ENCODE measurements around the gene RBM6. TPM values are rescaled to one million over a fixed set of nuclear protein-coding genes. Genes with fewer than 3 reads are reported as not detected.

RBM6 gene
- total RNA-seq, 4 donors from 2014 or later: 106 to 182 (median 158) TPM

GRCh38 chr3:50122661-50123391 is 182.9 kb downstream of the RBM6 start:
- Histone ChIP-seq H3K9me3 (no peaks in the 10 kb centered on the region), H3K27me3 (no peaks in the 10 kb centered on the region)
- 67 to 74% methylated on average over 14 of the region's 14 CpGs for WGBS, 2 donors

GRCh38 chr3:50123394-50124051 is 183.6 kb downstream of the RBM6 start:
- peaks cover 0 to 57% (median 7%) of the 10 kb centered on the region in 4 donors for H3K4me1 ChIP-seq

More at GRCh38 chr3:50122661-50123391, 182.9 kb downstream of the RBM6 start:
- DNase-seq (ENCODE audit: low spot score in 2 of 2): no peak
- Histone ChIP-seq H3K4me1 (peaks cover 0 to 57% (median 7%) of the 10 kb centered on the region in 4 donors), H3K27ac (no peak overlapping the region), H3K4me3 (no peak overlapping the region), H3K36me3 (peaks cover 0 to 37% (median 11%) of the 10 kb centered on the region in 3 donors)
- TF ChIP-seq EP300 (IDR thresholded peaks at IDR 0.05): no peak
- TF ChIP-seq POLR2A (IDR thresholded peaks at IDR 0.05): no peak
- TF ChIP-seq CTCF (IDR thresholded peaks at IDR 0.05): no peak

GRCh38 chr3:50124052-50124799 is 184.3 kb downstream of the RBM6 start:
- Histone ChIP-seq H3K27ac (no peak overlapping the region), H3K9me3 (no peaks in the 10 kb centered on the region), H3K4me1 (peaks cover 0 to 57% (median 7%) of the 10 kb centered on the region in 4 donors), H3K4me3 (no peak overlapping the region), H3K27me3 (no peaks in the 10 kb centered on the region), H3K36me3 (peaks cover 0 to 23% (median 0%) of the 10 kb centered on the region in 3 donors)
- DNase-seq (ENCODE audit: low spot score in 2 of 2): no peak
- WGBS, 2 donors: 36 to 38% methylated on average over 15 of the region's 15 CpGs
- no peak for TF ChIP-seq EP300 (IDR thresholded peaks at IDR 0.05)
- TF ChIP-seq CTCF (IDR thresholded peaks at IDR 0.05): no peak
- no peak for TF ChIP-seq POLR2A (IDR thresholded peaks at IDR 0.05)

More at GRCh38 chr3:50123394-50124051, 183.6 kb downstream of the RBM6 start:
- Histone ChIP-seq H3K27me3 (no peaks in the 10 kb centered on the region), H3K36me3 (peaks cover 0 to 30% (median 4%) of the 10 kb centered on the region in 3 donors), H3K4me3 (no peak overlapping the region), H3K27ac (no peak overlapping the region), H3K9me3 (no peaks in the 10 kb centered on the region)
- WGBS, 2 donors: 70 to 73% methylated on average over 4 of the region's 4 CpGs
- no peak for DNase-seq (ENCODE audit: low spot score in 2 of 2)
- TF ChIP-seq CTCF (IDR thresholded peaks at IDR 0.05) (no peak), EP300 (IDR thresholded peaks at IDR 0.05) (no peak), POLR2A (IDR thresholded peaks at IDR 0.05) (no peak)

- no peak for DNase-seq (ENCODE audit: low spot score in 2 of 2)
Observed at GRCh38 chr3:50124800-50125178, 184.8 kb downstream of the RBM6 start.

More at GRCh38 chr3:50124800-50125178, 184.8 kb downstream of the RBM6 start:
- Histone ChIP-seq H3K36me3 (peaks cover 0 to 18% (median 0%) of the 10 kb centered on the region in 3 donors), H3K27me3 (no peaks in the 10 kb centered on the region), H3K9me3 (no peaks in the 10 kb centered on the region), H3K27ac (no peak overlapping the region), H3K4me3 (no peak overlapping the region), H3K4me1 (peaks cover 0 to 57% (median 7%) of the 10 kb centered on the region in 4 donors)
- TF ChIP-seq POLR2A (IDR thresholded peaks at IDR 0.05) (no peak), EP300 (IDR thresholded peaks at IDR 0.05) (no peak), CTCF (IDR thresholded peaks at IDR 0.05) (no peak)
- 25 to 29% methylated on average over 12 of the region's 12 CpGs for WGBS, 2 donors

Measured in tibial nerve (tissue), 4 donors.